ENCODE results near the gene FAAH. TPM values are rescaled to one million over a fixed set of nuclear protein-coding genes. Genes with fewer than 3 reads are reported as not detected.

The FAAH gene
- total and polyA plus RNA-seq, 2 of the 13 experiments (the other 11 are each of a cell fraction or from before 2014, with no cell fraction given) = 5.4 to 11.0 TPM

GRCh38 chr1:46401964-46402626 is 8.0 kb downstream of the FAAH start (continued):
- TF ChIP-seq THRA (CRISPR knock-in tag; IDR thresholded peaks at IDR 0.05; ENCODE audit: borderline replicate concordance) (peak; percentile 92), ONECUT2 (CRISPR knock-in tag; IDR thresholded peaks at IDR 0.05) (no peak), IRF2 (CRISPR knock-in tag; IDR thresholded peaks at IDR 0.05) (0 out of 2 replicates have a peak, but pooled peaks have one; percentile 45), ZNF3 (CRISPR knock-in tag; IDR thresholded peaks at IDR 0.05) (no peak), DR1 (CRISPR knock-in tag; IDR thresholded peaks at IDR 0.05) (no peak), TFAP4 (IDR thresholded peaks at IDR 0.05; ENCODE audit: borderline replicate concordance, low read depth) (peak; percentile 19; the same call in 1 of the 2 replicates), ZNF281 (CRISPR knock-in tag; IDR thresholded peaks at IDR 0.05; ENCODE audit: borderline replicate concordance) (no peak), ZNF30 (CRISPR knock-in tag; IDR thresholded peaks at IDR 0.05) (no peak), ZNF891 (CRISPR knock-in tag; IDR thresholded peaks at IDR 0.05) (peak; percentile 74; the same call in 1 of the 2 replicates), HDAC1 (CRISPR knock-in tag; IDR thresholded peaks at IDR 0.05) (peak; percentile 80), CAMTA2 (CRISPR knock-in tag; IDR thresholded peaks at IDR 0.05; ENCODE audit: borderline replicate concordance) (no peak), BHLHE40 (IDR thresholded peaks at IDR 0.05; ENCODE audit: low read length) (peak; percentile 60), SP2 (CRISPR knock-in tag; IDR thresholded peaks at IDR 0.05) (no peak), CHD2 (IDR thresholded peaks at IDR 0.05; ENCODE audit: low read depth, low read length) (peak; percentile 50; the same call in 1 of the 2 replicates), PREB (CRISPR knock-in tag; IDR thresholded peaks at IDR 0.05) (no peak), PCBP1 (IDR thresholded peaks at IDR 0.05; ENCODE audit: borderline replicate concordance, low read depth, low read length) (no peak), TCF7 (IDR thresholded peaks at IDR 0.05; ENCODE audit: low read depth) (no peak), ZFYVE20 (CRISPR knock-in tag; IDR thresholded peaks at IDR 0.05; ENCODE audit: borderline replicate concordance, low read depth) (no peak)
- TF ChIP-seq, protein P1, sequence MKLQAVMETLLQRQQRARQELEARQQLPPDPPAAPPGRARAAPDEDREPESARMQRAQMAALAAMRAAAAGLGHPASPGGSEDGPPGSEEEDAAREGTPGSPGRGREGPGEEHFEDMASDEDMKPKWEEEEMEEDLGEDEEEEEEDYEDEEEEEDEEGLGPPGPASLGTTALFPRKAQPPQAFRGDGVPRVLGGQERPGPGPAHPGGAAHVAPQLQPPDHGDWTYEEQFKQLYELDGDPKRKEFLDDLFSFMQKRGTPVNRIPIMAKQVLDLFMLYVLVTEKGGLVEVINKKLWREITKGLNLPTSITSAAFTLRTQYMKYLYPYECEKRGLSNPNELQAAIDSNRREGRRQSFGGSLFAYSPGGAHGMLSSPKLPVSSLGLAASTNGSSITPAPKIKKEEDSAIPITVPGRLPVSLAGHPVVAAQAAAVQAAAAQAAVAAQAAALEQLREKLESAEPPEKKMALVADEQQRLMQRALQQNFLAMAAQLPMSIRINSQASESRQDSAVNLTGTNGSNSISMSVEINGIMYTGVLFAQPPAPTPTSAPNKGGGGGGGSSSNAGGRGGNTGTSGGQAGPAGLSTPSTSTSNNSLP (IDR thresholded peaks at IDR 0.05; ENCODE audit: low read depth, low read length) = no peak
- TF ChIP-seq, protein P2, sequence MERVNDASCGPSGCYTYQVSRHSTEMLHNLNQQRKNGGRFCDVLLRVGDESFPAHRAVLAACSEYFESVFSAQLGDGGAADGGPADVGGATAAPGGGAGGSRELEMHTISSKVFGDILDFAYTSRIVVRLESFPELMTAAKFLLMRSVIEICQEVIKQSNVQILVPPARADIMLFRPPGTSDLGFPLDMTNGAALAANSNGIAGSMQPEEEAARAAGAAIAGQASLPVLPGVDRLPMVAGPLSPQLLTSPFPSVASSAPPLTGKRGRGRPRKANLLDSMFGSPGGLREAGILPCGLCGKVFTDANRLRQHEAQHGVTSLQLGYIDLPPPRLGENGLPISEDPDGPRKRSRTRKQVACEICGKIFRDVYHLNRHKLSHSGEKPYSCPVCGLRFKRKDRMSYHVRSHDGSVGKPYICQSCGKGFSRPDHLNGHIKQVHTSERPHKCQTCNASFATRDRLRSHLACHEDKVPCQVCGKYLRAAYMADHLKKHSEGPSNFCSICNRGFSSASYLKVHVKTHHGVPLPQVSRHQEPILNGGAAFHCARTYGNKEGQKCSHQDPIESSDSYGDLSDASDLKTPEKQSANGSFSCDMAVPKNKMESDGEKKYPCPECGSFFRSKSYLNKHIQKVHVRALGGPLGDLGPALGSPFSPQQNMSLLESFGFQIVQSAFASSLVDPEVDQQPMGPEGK (CRISPR knock-in tag; IDR thresholded peaks at IDR 0.05) = peak; percentile 96
